ENCODE data around the gene GRIP2.
A peak's percentile ranks its signal among the peaks of the same experiment; 100 is the strongest.

GRIP2 gene

GRCh38 chr3:14452740-14453710 lies 87.1 kb downstream of the GRIP2 start:
- H3K4me1 ChIP-seq (ENCODE audit: control insufficient read depth in 1 of 2, insufficient read depth in 2 of 2, low read length in 2 of 2) = peaks cover 23 to 35% of the 10 kb centered on the region in 2 donors
- peak overlapping the region; percentile 88 for H3K27ac ChIP-seq (ENCODE audit: low read length)
- H3K27me3 ChIP-seq (ENCODE audit: low read depth, low read length) = no peaks in the 10 kb centered on the region
- H3K9me3 ChIP-seq (ENCODE audit: control insufficient read depth in 1 of 2, low read length in 2 of 2) = no peaks in the 10 kb centered on the region
- peaks cover 7 to 13% of the 10 kb centered on the region in 2 donors for H3K36me3 ChIP-seq (ENCODE audit: control insufficient read depth in 1 of 2, insufficient read depth in 2 of 2, low read length in 2 of 2)
- peak overlapping the region in 1 of 2 donors; percentile 21 for H3K4me3 ChIP-seq (ENCODE audit: low read depth in 1 of 2, low read length in 2 of 2)

- Histone ChIP-seq H3K4me1 (ENCODE audit: control insufficient read depth in 1 of 2, insufficient read depth in 2 of 2, low read length in 2 of 2) (peaks cover 23 to 35% of the 10 kb centered on the region in 2 donors), H3K27me3 (ENCODE audit: low read depth, low read length) (no peaks in the 10 kb centered on the region), H3K27ac (ENCODE audit: low read length) (peak overlapping the region; percentile 88), H3K36me3 (ENCODE audit: control insufficient read depth in 1 of 2, insufficient read depth in 2 of 2, low read length in 2 of 2) (peaks cover 16 to 22% of the 10 kb centered on the region in 2 donors), H3K9me3 (ENCODE audit: control insufficient read depth in 1 of 2, low read length in 2 of 2) (no peaks in the 10 kb centered on the region), H3K4me3 (ENCODE audit: low read depth in 1 of 2, low read length in 2 of 2) (peak overlapping the region in 1 of 2 donors; percentile 21)
Measured at GRCh38 chr3:14451844-14452739, 88.0 kb downstream of the GRIP2 start.

GRCh38 chr3:14450922-14451606 lies 89.1 kb downstream of the GRIP2 start:
- H3K36me3 ChIP-seq (ENCODE audit: control insufficient read depth in 1 of 2, insufficient read depth in 2 of 2, low read length in 2 of 2) = peaks cover 27 to 29% of the 10 kb centered on the region in 2 donors
- no peak overlapping the region for H3K4me3 ChIP-seq (ENCODE audit: low read depth in 1 of 2, low read length in 2 of 2)
- no peaks in the 10 kb centered on the region for H3K9me3 ChIP-seq (ENCODE audit: control insufficient read depth in 1 of 2, low read length in 2 of 2)
- H3K4me1 ChIP-seq (ENCODE audit: control insufficient read depth in 1 of 2, insufficient read depth in 2 of 2, low read length in 2 of 2) = peaks cover 23 to 35% of the 10 kb centered on the region in 2 donors
- H3K27ac ChIP-seq (ENCODE audit: low read length) = no peak overlapping the region
- H3K27me3 ChIP-seq (ENCODE audit: low read depth, low read length) = no peaks in the 10 kb centered on the region

- Histone ChIP-seq H3K27ac (ENCODE audit: low read length) (no peak overlapping the region), H3K36me3 (ENCODE audit: control insufficient read depth in 1 of 2, insufficient read depth in 2 of 2, low read length in 2 of 2) (peaks cover 32 to 33% of the 10 kb centered on the region in 2 donors), H3K27me3 (ENCODE audit: low read depth, low read length) (no peaks in the 10 kb centered on the region), H3K4me1 (ENCODE audit: control insufficient read depth in 1 of 2, insufficient read depth in 2 of 2, low read length in 2 of 2) (peaks cover 23 to 35% of the 10 kb centered on the region in 2 donors), H3K9me3 (ENCODE audit: control insufficient read depth in 1 of 2, low read length in 2 of 2) (no peaks in the 10 kb centered on the region), H3K4me3 (ENCODE audit: low read depth in 1 of 2, low read length in 2 of 2) (no peak overlapping the region)
Measured at GRCh38 chr3:14450506-14450905, 89.6 kb downstream of the GRIP2 start.

GRCh38 chr3:14448756-14449727 lies 91.1 kb downstream of the GRIP2 start:
- peaks cover 33% of the 10 kb centered on the region in 2 donors for H3K36me3 ChIP-seq (ENCODE audit: control insufficient read depth in 1 of 2, insufficient read depth in 2 of 2, low read length in 2 of 2)
- peaks cover 23 to 25% of the 10 kb centered on the region in 2 donors for H3K4me1 ChIP-seq (ENCODE audit: control insufficient read depth in 1 of 2, insufficient read depth in 2 of 2, low read length in 2 of 2)
- H3K27ac ChIP-seq (ENCODE audit: low read length) = no peak overlapping the region
- H3K9me3 ChIP-seq (ENCODE audit: control insufficient read depth in 1 of 2, low read length in 2 of 2) = no peaks in the 10 kb centered on the region
- no peak overlapping the region for H3K4me3 ChIP-seq (ENCODE audit: low read depth in 1 of 2, low read length in 2 of 2)
- H3K27me3 ChIP-seq (ENCODE audit: low read depth, low read length) = no peaks in the 10 kb centered on the region

- no peak overlapping the region for H3K4me3 ChIP-seq (ENCODE audit: low read depth in 1 of 2, low read length in 2 of 2)
- no peaks in the 10 kb centered on the region for H3K27me3 ChIP-seq (ENCODE audit: low read depth, low read length)
- H3K4me1 ChIP-seq (ENCODE audit: control insufficient read depth in 1 of 2, insufficient read depth in 2 of 2, low read length in 2 of 2) = peaks cover 14 to 15% of the 10 kb centered on the region in 2 donors
- peaks cover 33% of the 10 kb centered on the region in 2 donors for H3K36me3 ChIP-seq (ENCODE audit: control insufficient read depth in 1 of 2, insufficient read depth in 2 of 2, low read length in 2 of 2)
- H3K9me3 ChIP-seq (ENCODE audit: control insufficient read depth in 1 of 2, low read length in 2 of 2) = no peaks in the 10 kb centered on the region
- H3K27ac ChIP-seq (ENCODE audit: low read length) = no peak overlapping the region
Measured at GRCh38 chr3:14448063-14448462, 92.1 kb downstream of the GRIP2 start.

- Histone ChIP-seq H3K4me1 (ENCODE audit: control insufficient read depth in 1 of 2, insufficient read depth in 2 of 2, low read length in 2 of 2) (peaks cover 7 to 11% of the 10 kb centered on the region in 2 donors), H3K27ac (ENCODE audit: low read length) (no peak overlapping the region), H3K27me3 (ENCODE audit: low read depth, low read length) (no peaks in the 10 kb centered on the region), H3K36me3 (ENCODE audit: control insufficient read depth in 1 of 2, insufficient read depth in 2 of 2, low read length in 2 of 2) (peaks cover 33% of the 10 kb centered on the region in 2 donors), H3K9me3 (ENCODE audit: control insufficient read depth in 1 of 2, low read length in 2 of 2) (no peaks in the 10 kb centered on the region), H3K4me3 (ENCODE audit: low read depth in 1 of 2, low read length in 2 of 2) (no peak overlapping the region)
Measured at GRCh38 chr3:14446988-14447570, 93.1 kb downstream of the GRIP2 start.

- Histone ChIP-seq H3K4me1 (ENCODE audit: control insufficient read depth in 1 of 2, insufficient read depth in 2 of 2, low read length in 2 of 2) (peaks cover 0 to 5% of the 10 kb centered on the region in 2 donors), H3K4me3 (ENCODE audit: low read depth in 1 of 2, low read length in 2 of 2) (no peak overlapping the region), H3K36me3 (ENCODE audit: control insufficient read depth in 1 of 2, insufficient read depth in 2 of 2, low read length in 2 of 2) (peaks cover 29 to 33% of the 10 kb centered on the region in 2 donors), H3K27me3 (ENCODE audit: low read depth, low read length) (no peaks in the 10 kb centered on the region), H3K9me3 (ENCODE audit: control insufficient read depth in 1 of 2, low read length in 2 of 2) (no peaks in the 10 kb centered on the region), H3K27ac (ENCODE audit: low read length) (no peak overlapping the region)
Measured at GRCh38 chr3:14445773-14446172, 94.4 kb downstream of the GRIP2 start.

- peaks cover 6 to 14% of the 10 kb centered on the region in 2 donors for H3K4me1 ChIP-seq (ENCODE audit: control insufficient read depth in 1 of 2, insufficient read depth in 2 of 2, low read length in 2 of 2)
- peaks cover 26 to 33% of the 10 kb centered on the region in 2 donors for H3K36me3 ChIP-seq (ENCODE audit: control insufficient read depth in 1 of 2, insufficient read depth in 2 of 2, low read length in 2 of 2)
- H3K9me3 ChIP-seq (ENCODE audit: control insufficient read depth in 1 of 2, low read length in 2 of 2) = no peaks in the 10 kb centered on the region
- no peak overlapping the region for H3K27ac ChIP-seq (ENCODE audit: low read length)
- H3K27me3 ChIP-seq (ENCODE audit: low read depth, low read length) = no peaks in the 10 kb centered on the region
- H3K4me3 ChIP-seq (ENCODE audit: low read depth in 1 of 2, low read length in 2 of 2) = no peak overlapping the region
Measured at GRCh38 chr3:14444380-14444779, 95.8 kb downstream of the GRIP2 start.

- Histone ChIP-seq H3K27ac (ENCODE audit: low read length) (no peak overlapping the region), H3K4me3 (ENCODE audit: low read depth in 1 of 2, low read length in 2 of 2) (no peak overlapping the region), H3K4me1 (ENCODE audit: control insufficient read depth in 1 of 2, insufficient read depth in 2 of 2, low read length in 2 of 2) (peaks cover 20 to 27% of the 10 kb centered on the region in 2 donors), H3K36me3 (ENCODE audit: control insufficient read depth in 1 of 2, insufficient read depth in 2 of 2, low read length in 2 of 2) (peaks cover 11 to 15% of the 10 kb centered on the region in 2 donors), H3K9me3 (ENCODE audit: control insufficient read depth in 1 of 2, low read length in 2 of 2) (no peaks in the 10 kb centered on the region), H3K27me3 (ENCODE audit: low read depth, low read length) (no peaks in the 10 kb centered on the region)
Measured at GRCh38 chr3:14441920-14442300, 98.2 kb downstream of the GRIP2 start.

Measured in muscle layer of duodenum (tissue), 2 donors.